IMR-90 (cell line): ENCODE results near the gene CCDC137.

Source experiments
- BHLHE40 ChIP-seq: fragments of 150-350 bp; IDR thresholded peaks from 2 replicates; pipeline ENCODE4 v1.6.1; 2016; ENCODE audit warnings: mild to moderate bottlenecking, low read depth, low read length
- CEBPB ChIP-seq: IDR thresholded peaks from 2 replicates; pipeline ENCODE4 v1.6.1; 2012; ENCODE audit warnings: low read depth, low read length, improper control_type of control experiment
- POLR2A ChIP-seq: IDR thresholded peaks from 2 replicates; pipeline ENCODE4 v1.6.1; 2012; ENCODE audit warnings: mild to moderate bottlenecking, low read depth, low read length
- RAD21 ChIP-seq: IDR thresholded peaks from 2 replicates; pipeline ENCODE4 v1.6.1; 2012; ENCODE audit warnings: low read length, improper control_type of control experiment
- RCOR1 ChIP-seq: IDR thresholded peaks from 2 replicates; pipeline ENCODE4 v1.6.1; 2012; ENCODE audit warnings: mild to moderate bottlenecking, low read length, improper control_type of control experiment; ENCODE audit not compliant: insufficient replicate concordance
- RFX5 ChIP-seq: IDR thresholded peaks from 2 replicates; pipeline ENCODE4 v1.8.0; 2012; ENCODE audit warnings: low read depth, mild to moderate bottlenecking, low read length, moderate library complexity
- SMC3 ChIP-seq: fragments of 150-350 bp; IDR thresholded peaks from 2 replicates; pipeline ENCODE4 v1.6.1; 2016; ENCODE audit warnings: low read depth, mild to moderate bottlenecking, antibody characterized with exemption, low read length, moderate library complexity
- TF ChIP-seq, protein P1 (sequence below): conservative IDR thresholded peaks from 2 replicates; pipeline ENCODE4 v1.5.1; 2012; ENCODE audit warnings: mild to moderate bottlenecking, low read depth, low read length, improper control_type of control experiment
- TF ChIP-seq, protein P2 (sequence below): fragments of 150-350 bp; IDR thresholded peaks from 2 replicates; pipeline ENCODE4 v1.6.1; 2017; ENCODE audit warnings: mild to moderate bottlenecking, antibody characterized with exemption, low read length, low read depth

DNA sequence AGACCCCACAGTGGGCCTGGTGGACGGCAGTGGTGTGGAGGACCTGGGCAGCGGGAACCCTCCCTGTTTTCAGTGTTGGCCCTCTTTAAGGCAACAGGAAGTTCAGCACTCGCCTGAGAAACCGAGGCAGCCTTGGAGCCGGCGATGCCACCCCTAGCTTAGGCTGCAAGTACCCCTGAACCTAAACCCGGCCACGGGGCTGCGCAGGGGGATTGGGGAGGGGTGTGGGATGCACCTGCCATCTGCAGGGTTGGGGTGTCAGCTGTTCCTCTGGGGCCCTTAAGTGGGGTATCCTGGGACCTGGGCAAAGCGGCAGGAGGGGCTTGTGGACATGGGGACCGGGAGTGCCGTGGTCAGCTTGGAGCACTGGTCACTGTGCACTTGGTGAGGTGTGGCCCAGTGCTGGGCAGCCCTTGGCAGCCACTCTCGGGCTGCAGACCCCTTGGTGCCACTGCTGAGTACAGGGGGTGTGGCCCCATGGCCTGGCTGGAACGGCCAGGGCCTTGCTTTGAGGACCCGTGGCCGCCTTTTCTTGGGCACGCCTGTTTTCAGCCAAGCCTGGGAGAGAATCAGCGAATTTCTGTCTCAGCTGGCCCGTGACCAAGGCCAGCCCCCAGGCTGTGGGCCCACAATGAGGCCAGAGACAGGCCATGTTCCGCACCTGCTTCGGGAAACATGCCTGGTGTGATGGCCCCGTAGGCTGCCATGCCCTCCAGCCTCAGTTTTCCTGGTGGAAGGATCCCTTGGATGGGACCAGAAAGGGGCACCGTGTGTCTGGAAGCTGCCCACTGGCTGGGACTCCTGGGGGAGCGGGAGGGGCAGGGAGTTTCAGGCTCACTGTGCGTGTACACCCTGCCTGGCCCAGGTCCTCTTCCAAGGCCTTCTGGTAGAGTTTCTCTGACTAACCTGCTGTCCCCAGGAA, 41.4 kb downstream of the CCDC137 start:
- TF ChIP-seq, protein P1, sequence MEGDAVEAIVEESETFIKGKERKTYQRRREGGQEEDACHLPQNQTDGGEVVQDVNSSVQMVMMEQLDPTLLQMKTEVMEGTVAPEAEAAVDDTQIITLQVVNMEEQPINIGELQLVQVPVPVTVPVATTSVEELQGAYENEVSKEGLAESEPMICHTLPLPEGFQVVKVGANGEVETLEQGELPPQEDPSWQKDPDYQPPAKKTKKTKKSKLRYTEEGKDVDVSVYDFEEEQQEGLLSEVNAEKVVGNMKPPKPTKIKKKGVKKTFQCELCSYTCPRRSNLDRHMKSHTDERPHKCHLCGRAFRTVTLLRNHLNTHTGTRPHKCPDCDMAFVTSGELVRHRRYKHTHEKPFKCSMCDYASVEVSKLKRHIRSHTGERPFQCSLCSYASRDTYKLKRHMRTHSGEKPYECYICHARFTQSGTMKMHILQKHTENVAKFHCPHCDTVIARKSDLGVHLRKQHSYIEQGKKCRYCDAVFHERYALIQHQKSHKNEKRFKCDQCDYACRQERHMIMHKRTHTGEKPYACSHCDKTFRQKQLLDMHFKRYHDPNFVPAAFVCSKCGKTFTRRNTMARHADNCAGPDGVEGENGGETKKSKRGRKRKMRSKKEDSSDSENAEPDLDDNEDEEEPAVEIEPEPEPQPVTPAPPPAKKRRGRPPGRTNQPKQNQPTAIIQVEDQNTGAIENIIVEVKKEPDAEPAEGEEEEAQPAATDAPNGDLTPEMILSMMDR: no peak
- TF ChIP-seq RCOR1 (no peak), POLR2A (no peak), CEBPB (no peak), RFX5 (no peak), RAD21 (no peak), SMC3 (no peak), BHLHE40 (no peak)
- TF ChIP-seq, protein P2, sequence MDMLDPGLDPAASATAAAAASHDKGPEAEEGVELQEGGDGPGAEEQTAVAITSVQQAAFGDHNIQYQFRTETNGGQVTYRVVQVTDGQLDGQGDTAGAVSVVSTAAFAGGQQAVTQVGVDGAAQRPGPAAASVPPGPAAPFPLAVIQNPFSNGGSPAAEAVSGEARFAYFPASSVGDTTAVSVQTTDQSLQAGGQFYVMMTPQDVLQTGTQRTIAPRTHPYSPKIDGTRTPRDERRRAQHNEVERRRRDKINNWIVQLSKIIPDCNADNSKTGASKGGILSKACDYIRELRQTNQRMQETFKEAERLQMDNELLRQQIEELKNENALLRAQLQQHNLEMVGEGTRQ: no peak
